NB4 (cell line): ENCODE results near the gene GTF2A1L.

Source experiments
- MAX ChIP-seq: IDR thresholded peaks from 2 replicates; pipeline ENCODE4 v1.6.1; 2011; ENCODE audit warnings: low read depth, low read length
- MYC ChIP-seq: IDR thresholded peaks from 2 replicates; pipeline ENCODE4 v1.6.1; 2011; ENCODE audit warnings: low read depth, low read length
- POLR2A ChIP-seq: IDR thresholded peaks from 2 replicates; pipeline ENCODE4 v1.6.1; 2011; ENCODE audit warnings: mild to moderate bottlenecking; ENCODE audit not compliant: insufficient read length; ENCODE audit errors: extremely low read depth
- TF ChIP-seq, protein P1 (sequence below): IDR thresholded peaks from one replicate; pipeline ENCODE4 v1.5.1; 2012; ENCODE audit warnings: low read depth, low read length

DNA sequence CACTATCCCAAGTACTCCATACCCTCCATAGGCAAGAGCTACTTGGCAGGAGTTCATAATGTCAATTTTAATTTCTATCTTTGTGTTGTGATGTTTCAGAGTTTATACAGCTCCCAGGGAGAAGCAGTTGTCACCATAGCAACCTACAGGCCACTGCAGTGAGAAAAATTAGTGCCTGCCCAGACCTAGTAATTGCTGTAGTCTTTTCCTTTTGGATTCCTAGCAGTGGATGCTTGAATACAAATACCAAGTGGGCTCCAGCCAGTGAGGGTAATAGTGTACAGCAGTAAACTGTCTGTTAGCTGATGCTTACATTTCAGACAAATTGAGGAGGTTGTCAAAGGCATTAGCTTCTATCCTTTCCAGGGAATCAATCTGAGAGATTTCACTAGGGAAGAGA lies 111.2 kb downstream of the GTF2A1L start:
- TF ChIP-seq, protein P1, sequence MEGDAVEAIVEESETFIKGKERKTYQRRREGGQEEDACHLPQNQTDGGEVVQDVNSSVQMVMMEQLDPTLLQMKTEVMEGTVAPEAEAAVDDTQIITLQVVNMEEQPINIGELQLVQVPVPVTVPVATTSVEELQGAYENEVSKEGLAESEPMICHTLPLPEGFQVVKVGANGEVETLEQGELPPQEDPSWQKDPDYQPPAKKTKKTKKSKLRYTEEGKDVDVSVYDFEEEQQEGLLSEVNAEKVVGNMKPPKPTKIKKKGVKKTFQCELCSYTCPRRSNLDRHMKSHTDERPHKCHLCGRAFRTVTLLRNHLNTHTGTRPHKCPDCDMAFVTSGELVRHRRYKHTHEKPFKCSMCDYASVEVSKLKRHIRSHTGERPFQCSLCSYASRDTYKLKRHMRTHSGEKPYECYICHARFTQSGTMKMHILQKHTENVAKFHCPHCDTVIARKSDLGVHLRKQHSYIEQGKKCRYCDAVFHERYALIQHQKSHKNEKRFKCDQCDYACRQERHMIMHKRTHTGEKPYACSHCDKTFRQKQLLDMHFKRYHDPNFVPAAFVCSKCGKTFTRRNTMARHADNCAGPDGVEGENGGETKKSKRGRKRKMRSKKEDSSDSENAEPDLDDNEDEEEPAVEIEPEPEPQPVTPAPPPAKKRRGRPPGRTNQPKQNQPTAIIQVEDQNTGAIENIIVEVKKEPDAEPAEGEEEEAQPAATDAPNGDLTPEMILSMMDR: no peak
- TF ChIP-seq MYC (no peak), POLR2A (no peak), MAX (no peak)
